Lower leg skin (tissue), 3 donors: ENCODE measurements around the gene FRY.

Experiments used
- CTCF ChIP-seq, 3 donors: fragments of 450-650 bp; IDR thresholded peaks; one replicate each; pipeline ENCODE4 v1.5.1; 2016; ENCODE audit warnings: antibody characterized with exemption in 3 of 3, mild to moderate bottlenecking in 3 of 3, moderate library complexity in 2 of 3
- POLR2A ChIP-seq, 2 donors: fragments of 450-650 bp; IDR thresholded peaks; one replicate each; pipeline ENCODE4 v1.6.1; 2016 to 2017; ENCODE audit warnings: antibody characterized with exemption in 2 of 2, mild to moderate bottlenecking in 1 of 2, moderate library complexity in 1 of 2

- TF ChIP-seq POLR2A (IDR thresholded peaks at IDR 0.05) (no peak), CTCF (IDR thresholded peaks at IDR 0.05) (peak in 1 of 3 donors; percentile 21)
These were observed 30.3 kb upstream of the FRY start for GRCh38 chr13:32001154-32001768.
